Inflammatory macrophage treated with lipopolysaccharide for 1 hour (primary cell): Measurements from ENCODE around the gene BOC.
A peak's percentile ranks its signal among the peaks of the same experiment; 100 is the strongest.

ENCODE experiments used
- DNase-seq, 2 donors: peaks; one replicate each; pipeline ENCODE4 v3.0.0-alpha.2; 2020 to 2022

Gene BOC

GRCh38 chr3:113250566-113250965 is 39.2 kb downstream of the BOC start:
- DNase-seq: no peak

GRCh38 chr3:113251817-113252216 is 40.5 kb downstream of the BOC start:
- DNase-seq: no peak

DNA sequence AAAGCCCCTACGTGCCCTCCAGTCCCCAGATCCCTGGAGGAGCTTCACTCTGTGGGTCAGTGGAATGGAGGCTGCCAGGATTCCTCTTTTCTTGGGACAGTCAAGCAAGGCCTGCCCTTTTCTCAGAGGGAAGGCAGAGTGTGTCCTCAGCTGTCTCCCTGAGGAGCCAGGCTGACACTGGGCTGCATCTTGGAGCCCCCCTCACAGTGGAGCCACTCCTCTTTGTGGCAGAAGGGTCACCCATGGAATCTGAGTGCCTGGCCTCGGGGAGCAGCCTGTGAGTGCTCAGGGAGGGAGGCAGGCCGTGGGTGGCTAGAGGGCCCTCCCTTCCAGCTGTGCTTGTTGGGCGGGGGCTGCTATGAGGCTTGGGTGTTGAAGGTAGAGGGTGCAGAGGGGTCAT is 41.2 kb downstream of the BOC start:
- DNase-seq: no peak

- no peak for DNase-seq
Measured at GRCh38 chr3:113253702-113254101, 42.3 kb downstream of the BOC start.

DNA sequence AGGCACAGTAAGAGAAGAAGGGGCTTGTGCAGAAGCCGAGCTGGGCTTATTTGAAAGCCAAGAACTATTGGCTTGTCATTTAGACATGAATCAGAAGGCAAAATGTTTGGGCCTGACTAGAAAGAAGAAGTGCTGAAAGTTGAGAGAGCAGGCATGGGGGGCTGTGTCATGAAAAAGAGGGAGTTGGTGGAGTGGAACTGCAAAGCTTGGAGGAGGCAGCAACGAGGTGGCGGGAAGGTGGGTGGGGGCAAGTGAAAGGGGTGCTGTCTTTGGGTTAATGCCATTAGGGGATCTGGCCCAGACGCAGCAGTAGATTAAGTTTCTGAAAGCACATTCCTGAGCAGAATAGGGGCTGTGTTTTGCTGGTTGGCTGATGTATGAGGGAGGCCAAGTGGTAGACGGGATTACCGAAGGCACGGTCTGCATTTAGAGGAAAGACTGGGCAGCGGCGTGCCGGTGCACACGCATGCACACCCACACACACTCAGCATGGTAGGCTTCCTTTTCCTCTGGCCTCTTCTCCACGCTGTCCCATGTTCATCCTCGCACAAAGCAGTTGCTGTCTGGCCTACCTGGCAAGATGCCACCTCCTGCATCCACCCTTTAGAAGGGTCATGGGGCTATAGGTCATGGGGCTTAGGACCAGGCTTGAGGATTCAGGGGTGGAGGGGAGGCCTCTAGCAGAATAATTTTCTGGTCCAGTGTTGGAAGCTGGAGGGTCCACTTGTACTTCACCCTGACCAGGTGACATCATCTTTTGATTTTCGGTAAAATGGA is 43.0 kb downstream of the BOC start:
- peak; percentile 16 to 28 for DNase-seq

DNA sequence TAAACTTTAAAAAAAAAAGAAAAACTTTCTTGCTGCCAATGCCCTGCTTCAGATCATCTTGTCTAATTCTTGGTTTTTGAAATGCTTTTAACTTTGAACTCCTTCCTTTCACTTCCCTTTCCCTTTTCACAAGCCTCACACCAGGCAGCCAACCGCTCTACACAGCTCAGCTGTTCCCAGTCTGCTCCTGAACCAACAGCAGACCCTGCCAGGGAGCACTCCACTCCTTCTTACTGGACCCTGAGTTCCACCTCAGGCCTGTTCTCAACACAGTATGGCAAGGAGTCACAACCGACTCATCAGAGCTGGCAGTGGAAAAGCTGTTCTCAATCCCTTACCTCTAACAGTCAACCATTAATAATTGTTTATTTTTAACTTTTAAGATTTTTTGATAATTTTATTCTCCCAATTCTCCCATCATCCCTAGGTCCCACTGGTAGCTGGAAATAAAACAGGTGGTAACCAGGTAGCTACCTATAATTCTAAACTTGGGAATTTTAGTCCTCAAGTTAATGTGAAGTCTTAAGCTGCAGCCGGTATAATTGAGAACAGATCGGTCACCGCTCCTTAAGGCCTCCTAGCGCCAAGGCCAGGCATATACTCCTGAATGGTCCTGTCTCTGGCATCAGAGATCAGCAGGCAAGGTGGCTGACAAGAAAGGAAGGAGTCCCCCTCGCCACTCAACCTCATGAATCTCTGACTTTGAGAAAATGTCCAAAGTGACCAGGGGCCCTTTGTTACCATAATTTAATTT is 43.9 kb downstream of the BOC start:
- DNase-seq: peak; percentile 24 to 36

DNA sequence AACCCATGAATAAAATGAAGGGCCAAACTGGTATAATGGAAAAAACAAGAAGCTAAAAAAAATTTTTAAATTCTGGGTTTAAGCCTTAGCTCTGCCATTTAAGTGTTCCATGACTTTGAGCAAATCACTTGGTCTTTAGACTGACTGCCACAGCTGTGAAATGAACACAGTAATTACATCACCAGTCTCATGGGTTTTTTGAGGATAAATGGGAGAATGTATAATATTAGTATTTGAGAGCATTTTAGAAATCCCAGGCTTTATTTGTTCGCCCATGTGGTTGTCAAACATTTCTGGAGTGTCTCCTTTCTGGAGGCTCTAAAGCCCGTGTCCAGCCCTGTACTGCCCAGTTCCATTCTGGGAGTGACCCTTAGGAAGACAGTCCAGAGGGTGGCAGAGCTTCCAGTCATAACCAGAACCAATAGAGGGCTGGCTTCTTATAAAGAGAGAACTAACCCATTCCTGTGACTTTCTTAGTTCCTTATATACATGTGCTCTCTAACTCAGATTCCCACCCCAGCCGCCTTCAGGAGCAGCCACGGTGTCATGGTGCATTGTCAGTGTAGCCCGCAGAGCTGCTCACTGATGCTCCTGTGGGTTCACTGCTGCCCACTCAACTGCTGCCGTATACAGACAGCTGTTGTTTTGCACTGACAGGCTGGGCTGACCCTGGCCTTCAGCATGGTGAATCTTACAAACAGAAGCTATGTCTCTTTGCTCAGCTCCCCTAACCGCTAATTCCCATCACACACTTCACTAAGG is 44.7 kb downstream of the BOC start:
- DNase-seq: peak in 1 of 2 donors; percentile 12

GRCh38 chr3:113258361-113258760 is 47.0 kb downstream of the BOC start:
- no peak for DNase-seq

GRCh38 chr3:113259196-113259595 is 47.8 kb downstream of the BOC start:
- DNase-seq: no peak

DNA sequence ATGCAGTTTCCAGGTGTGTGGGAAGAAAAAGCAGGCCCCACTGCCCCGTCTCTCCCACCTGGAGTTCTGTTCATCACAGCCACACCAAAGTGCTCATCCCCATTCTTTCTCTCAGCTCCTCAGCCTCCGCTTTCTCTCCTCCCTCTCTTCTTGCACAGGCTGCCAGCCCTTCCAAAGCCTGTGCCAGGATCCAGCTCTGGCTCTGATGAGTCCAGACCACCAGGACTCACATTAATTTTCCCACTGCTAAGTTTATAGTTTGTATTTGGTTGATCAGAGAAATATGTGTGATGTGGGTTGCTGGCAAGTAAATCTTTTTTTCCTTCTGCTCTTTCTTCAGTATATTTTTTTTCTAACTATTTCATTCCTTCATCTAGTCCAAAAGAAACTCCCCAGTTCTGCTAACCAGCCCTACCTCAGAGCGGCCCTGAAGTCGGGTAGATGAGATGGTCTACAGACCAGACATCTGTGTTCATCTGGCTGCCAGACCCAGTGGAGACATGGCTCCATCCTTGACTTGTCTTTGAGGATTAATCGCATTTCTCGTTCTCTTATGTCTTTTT is 49.8 kb downstream of the BOC start:
- DNase-seq: no peak

DNA sequence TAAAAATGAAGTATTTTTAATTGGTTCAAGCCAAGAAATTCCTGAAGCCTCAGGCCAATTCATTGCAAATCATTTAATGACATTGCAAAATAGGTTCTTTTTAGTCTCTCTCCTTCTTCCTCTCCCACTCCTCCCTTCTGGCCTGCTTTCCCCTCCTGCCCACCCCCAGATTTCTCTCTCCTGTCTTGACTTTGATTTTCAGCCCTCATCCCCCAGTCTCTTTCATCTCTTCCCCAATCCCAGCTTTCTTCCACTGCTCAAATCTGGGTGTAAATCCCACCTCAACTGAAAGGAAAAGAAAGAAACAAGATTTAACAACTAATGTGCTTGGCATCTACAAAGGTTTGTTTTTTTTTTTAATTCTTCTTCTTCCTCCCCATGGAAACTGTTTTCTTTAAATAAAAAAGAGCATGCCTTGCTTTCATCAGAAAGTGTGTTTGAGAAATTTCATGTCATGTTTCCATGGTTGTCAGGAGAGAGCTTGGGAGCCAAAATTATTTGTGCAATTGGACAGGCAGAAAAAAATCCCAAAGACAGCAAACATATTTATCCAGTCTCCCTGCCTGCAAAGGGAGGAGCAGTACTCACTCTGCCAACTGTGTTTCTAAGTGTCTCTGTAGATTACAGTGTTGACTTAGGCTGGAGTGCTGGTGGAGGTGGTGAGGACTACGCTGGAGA is 50.4 kb downstream of the BOC start:
- no peak for DNase-seq

- DNase-seq: no peak
Measured at GRCh38 chr3:113262304-113262665, 50.9 kb downstream of the BOC start.

DNA sequence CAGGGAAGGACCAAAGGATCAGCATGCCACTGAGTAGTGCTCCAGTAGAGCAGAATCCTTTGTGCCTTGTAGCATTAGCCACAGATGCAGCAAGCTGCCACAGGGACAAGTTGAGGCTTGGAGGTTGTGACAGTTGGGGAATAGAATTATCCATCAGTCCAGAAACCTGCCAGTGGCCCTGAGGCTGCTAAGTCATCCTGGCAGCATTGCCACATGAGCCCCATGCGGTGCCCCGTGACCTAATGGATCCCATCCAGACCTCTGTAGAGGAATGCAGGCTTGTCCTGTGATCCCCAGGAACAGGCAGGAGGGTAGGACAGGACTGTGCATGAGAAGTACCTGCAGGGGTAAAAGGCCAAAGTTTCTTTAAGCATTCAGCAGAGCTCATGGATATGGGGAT is 51.7 kb downstream of the BOC start:
- DNase-seq: no peak

GRCh38 chr3:113263778-113264177 is 52.4 kb downstream of the BOC start:
- DNase-seq: no peak

GRCh38 chr3:113264283-113265131 is 53.1 kb downstream of the BOC start:
- no peak for DNase-seq

DNA sequence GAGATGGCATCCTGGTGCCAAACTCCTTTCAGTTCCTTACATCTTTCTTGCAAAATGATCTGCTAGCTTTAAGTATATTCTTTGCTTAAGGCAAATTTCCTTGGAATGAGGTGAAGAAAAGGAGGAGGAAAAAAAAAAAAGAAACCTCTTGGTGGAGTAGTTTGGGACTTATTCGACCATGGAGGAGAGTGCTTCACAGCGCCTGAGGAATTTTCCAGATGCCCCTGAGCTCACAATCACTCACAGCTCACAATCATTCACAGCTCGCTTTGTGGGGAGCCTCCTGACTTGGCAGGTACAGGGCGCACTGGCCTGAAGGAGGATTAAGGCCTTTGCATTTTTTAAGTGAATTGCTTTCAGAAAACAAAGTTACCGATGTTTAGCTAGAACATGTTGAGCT is 53.9 kb downstream of the BOC start:
- DNase-seq: no peak

DNA sequence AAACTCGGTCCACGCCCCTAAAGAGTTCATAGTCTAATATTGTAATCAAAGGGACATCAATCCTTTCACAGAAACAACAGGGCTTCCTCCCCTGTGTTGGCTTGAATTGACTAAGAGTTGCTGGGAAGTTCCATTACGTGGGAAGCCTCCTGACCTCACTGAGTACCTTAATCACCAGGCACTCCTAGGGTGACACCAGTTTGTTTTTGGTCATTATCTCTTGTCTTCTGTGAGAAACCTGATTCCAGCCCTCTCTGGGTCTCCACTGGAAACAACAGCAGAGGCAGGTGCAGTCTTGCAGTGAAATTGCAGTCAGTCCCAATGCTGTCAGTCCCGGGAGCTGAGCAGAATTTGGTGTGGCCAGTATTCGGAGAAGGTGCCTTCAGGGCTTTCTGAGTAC is 55.4 kb downstream of the BOC start:
- DNase-seq: peak in 1 of 2 donors; percentile 44

DNA sequence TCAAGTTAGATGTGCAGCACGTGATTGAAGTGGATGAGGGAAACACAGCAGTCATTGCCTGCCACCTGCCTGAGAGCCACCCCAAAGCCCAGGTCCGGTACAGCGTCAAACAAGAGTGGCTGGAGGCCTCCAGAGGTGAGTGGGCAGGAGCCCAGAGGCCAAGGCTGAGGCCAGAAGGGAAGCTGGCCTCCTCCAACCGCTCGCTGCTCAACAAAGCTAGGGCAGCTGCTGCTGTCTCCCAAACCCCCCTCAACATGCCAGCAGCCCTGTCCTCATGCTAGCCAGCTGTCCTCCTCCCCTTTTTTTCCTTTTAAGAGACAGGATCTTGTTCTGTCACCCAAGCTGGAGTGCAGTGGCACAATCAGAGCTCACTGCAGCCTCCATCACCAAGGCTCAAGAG is 57.0 kb downstream of the BOC start:
- no peak for DNase-seq

GRCh38 chr3:113268942-113269341 is 57.6 kb downstream of the BOC start:
- DNase-seq: no peak

DNA sequence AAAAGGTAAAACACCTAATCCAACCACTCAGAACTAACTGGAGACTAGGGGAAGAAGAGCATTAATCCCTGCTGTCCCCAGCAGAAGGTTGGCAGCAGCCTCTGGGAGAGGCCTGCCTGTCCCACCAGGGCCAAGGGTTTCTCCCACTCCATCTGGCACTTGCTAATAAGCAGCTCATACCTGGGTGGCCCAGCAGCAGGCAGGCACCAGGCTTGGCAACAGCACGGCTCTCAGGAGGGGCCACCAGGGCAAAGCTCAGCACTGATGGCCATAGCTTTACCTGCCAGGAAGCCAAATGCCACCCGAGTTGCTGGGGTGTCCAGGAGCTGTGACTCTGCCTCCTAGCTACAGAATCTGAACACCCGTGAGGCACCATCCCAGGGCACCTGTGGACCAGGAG is 58.3 kb downstream of the BOC start:
- DNase-seq: no peak

DNA sequence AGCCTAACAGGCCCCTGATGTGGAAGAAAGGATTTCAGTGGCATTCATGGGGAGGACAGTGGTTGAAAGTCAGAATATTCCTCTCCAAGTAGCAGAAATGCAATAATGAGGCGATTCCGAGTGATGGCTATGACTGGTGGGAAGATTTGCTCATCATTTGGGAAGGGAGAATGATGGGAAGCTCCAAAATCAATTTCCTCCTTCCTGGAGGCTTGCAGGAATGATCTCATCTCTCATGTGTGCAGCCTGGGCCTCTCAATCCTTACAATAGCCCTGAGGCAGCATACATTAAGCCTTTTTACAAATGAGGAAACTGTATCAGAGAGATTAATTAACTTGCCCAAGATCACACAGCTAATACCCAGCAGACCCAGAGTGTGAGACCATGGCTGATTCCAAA is 58.7 kb downstream of the BOC start:
- peak in 1 of 2 donors; percentile 35 for DNase-seq

- no peak for DNase-seq
Measured at GRCh38 chr3:113270786-113271185, 59.4 kb downstream of the BOC start.
